Activated CD4-positive, CD25-positive, alpha-beta regulatory T cell treated with anti-CD3 and anti-CD28 coated beads, Interleukin-2, amount 50 U/mL, for 16 hours (primary cell): ENCODE measurements around the gene CD109.
"Not testable (repeated sequence)": the region's sequence is repeated elsewhere in the genome, so short reads cannot be mapped to it uniquely, and the experiment has no call there.

Source experiments
- DNase-seq: peaks from one replicate; pipeline ENCODE4 v3.0.0-alpha.2; 2020; ENCODE audit warnings: low read depth, low spot score

Gene CD109

GRCh38 chr6:73790574-73790973 is 94.6 kb downstream of the CD109 start:
- no peak for DNase-seq

- no peak for DNase-seq
Measured at GRCh38 chr6:73791336-73791735, 95.3 kb downstream of the CD109 start.

- no peak for DNase-seq
Measured at GRCh38 chr6:73792738-73793137, 96.7 kb downstream of the CD109 start.

GRCh38 chr6:73796881-73797280 is 100.9 kb downstream of the CD109 start:
- no peak for DNase-seq

GRCh38 chr6:73797861-73798260 is 101.9 kb downstream of the CD109 start:
- DNase-seq = no peak

GRCh38 chr6:73798592-73798991 is 102.6 kb downstream of the CD109 start:
- no peak for DNase-seq

- DNase-seq = no peak
Measured at GRCh38 chr6:73800997-73801396, 105.0 kb downstream of the CD109 start.

- DNase-seq = no peak
Measured at GRCh38 chr6:73801652-73802268, 105.8 kb downstream of the CD109 start.

- no peak for DNase-seq
Measured at GRCh38 chr6:73802366-73802765, 106.4 kb downstream of the CD109 start.

- no peak for DNase-seq
Measured at GRCh38 chr6:73803562-73804241, 107.7 kb downstream of the CD109 start.

- DNase-seq = not testable (repeated sequence)
Measured at GRCh38 chr6:73805221-73805620, 109.2 kb downstream of the CD109 start.

- not testable (repeated sequence) for DNase-seq
Measured at GRCh38 chr6:73805982-73806381, 110.0 kb downstream of the CD109 start.

GRCh38 chr6:73811706-73812105 is 115.7 kb downstream of the CD109 start:
- DNase-seq = no peak

- DNase-seq = no peak
Measured at GRCh38 chr6:73817253-73817652, 121.2 kb downstream of the CD109 start.

GRCh38 chr6:73823046-73823735 is 127.2 kb downstream of the CD109 start:
- no peak for DNase-seq

GRCh38 chr6:73823832-73824231 is 127.8 kb downstream of the CD109 start:
- no peak for DNase-seq

- DNase-seq = no peak
Measured at GRCh38 chr6:73826571-73826970, 130.6 kb downstream of the CD109 start.

- DNase-seq = no peak
Measured at GRCh38 chr6:73830119-73830518, 134.1 kb downstream of the CD109 start.

- no peak for DNase-seq
Measured at GRCh38 chr6:73832313-73832712, 136.3 kb downstream of the CD109 start.

GRCh38 chr6:73844696-73845095 is 148.7 kb downstream of the CD109 start:
- not testable (repeated sequence) for DNase-seq

- DNase-seq = not testable (repeated sequence)
Measured at GRCh38 chr6:73851048-73851447, 155.0 kb downstream of the CD109 start.

GRCh38 chr6:73854998-73855718 is 159.2 kb downstream of the CD109 start:
- DNase-seq = no peak
